HG03066 (cell line): ENCODE data around the gene CCNL2.
A peak's percentile ranks its signal among the peaks of the same experiment; 100 is the strongest.

Source experiments
- ATAC-seq: cut with Tn5 transposase; IDR thresholded peaks from one replicate; pipeline ENCODE4 v1.9.1; 2021; ENCODE audit warnings: low read depth; ENCODE audit not compliant: unreplicated experiment

The CCNL2 gene

DNA sequence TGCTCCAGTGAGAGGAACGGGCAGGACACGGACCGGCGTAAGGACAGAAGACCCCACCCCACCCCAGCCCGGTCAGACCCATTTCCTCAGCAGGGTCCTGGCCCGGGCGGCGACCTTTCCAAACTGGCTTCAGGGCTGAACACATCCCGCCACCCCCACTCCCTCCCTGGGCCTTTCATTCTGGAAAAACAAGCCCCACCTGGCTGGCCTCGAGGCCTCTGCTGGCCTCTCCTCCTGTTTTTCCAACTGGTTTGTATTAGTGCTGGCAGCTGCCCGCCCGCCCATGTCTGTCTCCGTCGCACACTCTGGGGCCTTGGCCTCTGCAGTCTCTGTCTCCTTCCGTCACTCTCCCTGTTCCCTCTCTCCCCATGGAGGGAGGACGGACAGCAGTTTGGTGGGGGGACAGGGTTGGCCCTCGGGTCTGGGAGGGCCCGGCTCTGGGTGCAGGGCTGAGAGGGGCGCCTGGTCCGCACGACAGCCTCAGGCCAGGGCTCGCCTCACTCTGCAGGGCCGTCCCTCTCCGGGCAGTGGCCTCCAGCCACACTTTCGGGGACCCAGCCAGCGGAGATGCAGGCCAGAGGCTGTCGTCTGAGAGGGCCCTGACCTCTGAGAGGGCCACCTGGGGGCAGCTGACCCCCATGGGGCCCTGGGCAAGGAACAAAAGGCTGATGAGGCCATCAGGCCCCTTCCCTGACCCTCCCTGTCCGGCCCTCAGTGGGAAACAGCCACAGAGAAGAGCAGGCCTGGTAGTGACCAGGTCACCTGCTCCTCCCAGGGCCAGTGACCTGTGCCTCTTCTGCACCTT is 39.3 kb downstream of the CCNL2 start:
- ATAC-seq = no peak

GRCh38 chr1:1359308-1359663 is 39.8 kb downstream of the CCNL2 start:
- ATAC-seq = no peak

- ATAC-seq = no peak
Observed at GRCh38 chr1:1358433-1359271, 40.5 kb downstream of the CCNL2 start, which contains the start of gene MXRA8. MXRA8 (minus strand) TSS chr1:1358555; CDS start chr1:1358504, 51 bp downstream.

DNA sequence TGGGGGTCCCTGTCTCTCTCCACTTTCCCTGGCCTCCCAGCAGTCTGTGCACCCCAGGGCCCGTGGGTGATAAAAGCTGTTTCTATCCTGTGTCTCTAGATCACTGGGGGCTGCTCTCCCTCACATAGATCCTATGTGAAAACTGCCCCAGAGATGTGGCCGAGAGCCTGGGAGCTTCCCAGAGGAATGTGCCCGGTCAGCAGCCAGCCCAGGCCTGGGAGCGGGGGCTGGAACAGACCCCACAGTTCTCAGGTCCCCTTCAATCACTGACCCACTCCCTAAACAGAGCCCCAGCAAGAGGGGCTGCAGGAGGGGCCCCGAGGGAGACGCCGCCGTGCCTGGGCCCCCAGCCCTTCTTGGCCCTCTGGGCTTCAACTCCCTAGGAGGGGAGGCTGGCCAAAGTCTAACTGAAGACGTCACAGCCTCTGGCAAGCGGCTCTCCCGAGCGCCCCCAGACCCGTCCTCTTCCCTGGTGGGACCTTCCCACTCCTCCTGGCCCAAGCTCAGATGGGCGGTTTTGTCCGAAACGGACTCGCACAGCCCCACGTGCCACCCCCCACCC is 41.2 kb downstream of the CCNL2 start:
- ATAC-seq = no peak

DNA sequence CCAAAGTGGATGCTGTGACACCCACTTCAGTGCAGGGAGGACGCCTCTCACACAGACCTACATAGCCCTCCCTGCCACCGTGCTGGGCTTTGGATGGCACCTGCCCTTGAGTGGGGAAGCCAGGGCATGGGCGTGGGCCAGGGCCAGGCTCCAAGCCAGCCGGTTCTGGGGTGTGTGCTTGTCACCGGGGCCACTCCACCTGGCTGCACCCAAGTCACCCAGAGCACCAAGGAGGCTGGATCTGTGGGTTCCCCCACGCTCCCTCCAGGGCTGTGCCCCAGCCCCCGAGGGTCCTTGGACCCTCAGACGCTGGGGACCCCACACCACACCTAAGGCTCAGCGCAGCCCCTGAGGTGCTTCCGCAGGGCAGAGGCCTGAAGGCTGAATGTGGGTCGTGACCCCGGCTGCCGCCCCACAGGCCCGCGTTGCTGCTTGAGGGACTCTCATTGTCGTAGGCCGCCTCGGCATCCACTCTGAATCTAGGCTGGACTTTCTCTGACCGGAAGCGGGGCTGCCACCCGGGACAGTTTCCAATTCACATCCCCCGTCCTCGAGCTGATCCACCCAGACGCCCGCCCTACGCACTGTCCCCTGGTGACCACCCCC is 42.2 kb downstream of the CCNL2 start:
- ATAC-seq = no peak

GRCh38 chr1:1356166-1356795 is 42.9 kb downstream of the CCNL2 start:
- no peak for ATAC-seq

GRCh38 chr1:1355416-1355815 is 43.7 kb downstream of the CCNL2 start:
- no peak for ATAC-seq

GRCh38 chr1:1354271-1355247 is 44.6 kb downstream of the CCNL2 start:
- no peak for ATAC-seq

DNA sequence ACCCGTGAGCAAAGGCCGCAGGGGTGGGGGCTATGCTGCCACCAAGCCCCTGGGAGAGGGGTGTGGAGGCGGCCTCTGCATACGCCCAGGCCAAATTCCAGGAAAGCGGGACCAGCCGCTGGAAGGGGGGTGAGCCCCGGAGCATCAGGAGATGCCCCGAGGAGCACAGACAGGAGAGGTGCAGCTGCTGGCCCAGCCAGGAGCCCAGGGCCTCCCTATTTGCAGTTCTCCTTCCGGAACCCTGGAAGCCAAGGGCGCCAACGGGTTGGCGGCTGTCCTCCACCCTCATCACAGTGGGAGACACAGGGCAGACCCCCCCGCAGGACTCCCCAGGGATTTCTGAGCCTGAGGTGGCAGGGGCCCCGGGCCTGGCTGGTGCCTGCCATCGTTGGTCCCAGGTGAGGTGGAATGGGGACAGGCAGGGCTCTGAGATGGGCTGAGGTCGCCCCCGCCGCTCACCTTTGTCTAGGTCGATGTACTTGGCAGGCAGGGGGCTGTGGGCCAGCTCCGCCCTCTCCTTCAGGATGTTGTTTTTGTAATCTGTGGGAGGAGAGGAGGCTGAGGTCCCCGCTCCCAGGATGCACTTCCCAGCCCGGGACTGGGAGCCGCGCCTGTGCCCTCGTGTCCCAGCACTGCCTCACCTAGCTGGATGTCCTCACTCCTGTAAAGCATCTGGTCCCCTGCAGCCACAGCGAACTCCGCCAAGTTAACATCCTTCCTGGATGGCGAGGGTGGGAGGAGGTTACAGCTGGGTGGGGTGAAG is 45.6 kb downstream of the CCNL2 start:
- ATAC-seq = no peak

GRCh38 chr1:1352786-1353388 is 46.2 kb downstream of the CCNL2 start:
- ATAC-seq = no peak

- ATAC-seq = no peak
Observed at GRCh38 chr1:1351511-1352427, 47.4 kb downstream of the CCNL2 start.

GRCh38 chr1:1349256-1350012 is 49.7 kb downstream of the CCNL2 start, which contains the start of gene DVL1:
DVL1 (minus strand) TSS chr1:1349418; CDS start chr1:1349065, 353 bp downstream.
- ATAC-seq = peak; percentile 50

GRCh38 chr1:1348420-1349255 is 50.5 kb downstream of the CCNL2 start:
- ATAC-seq = peak; percentile 19

DNA sequence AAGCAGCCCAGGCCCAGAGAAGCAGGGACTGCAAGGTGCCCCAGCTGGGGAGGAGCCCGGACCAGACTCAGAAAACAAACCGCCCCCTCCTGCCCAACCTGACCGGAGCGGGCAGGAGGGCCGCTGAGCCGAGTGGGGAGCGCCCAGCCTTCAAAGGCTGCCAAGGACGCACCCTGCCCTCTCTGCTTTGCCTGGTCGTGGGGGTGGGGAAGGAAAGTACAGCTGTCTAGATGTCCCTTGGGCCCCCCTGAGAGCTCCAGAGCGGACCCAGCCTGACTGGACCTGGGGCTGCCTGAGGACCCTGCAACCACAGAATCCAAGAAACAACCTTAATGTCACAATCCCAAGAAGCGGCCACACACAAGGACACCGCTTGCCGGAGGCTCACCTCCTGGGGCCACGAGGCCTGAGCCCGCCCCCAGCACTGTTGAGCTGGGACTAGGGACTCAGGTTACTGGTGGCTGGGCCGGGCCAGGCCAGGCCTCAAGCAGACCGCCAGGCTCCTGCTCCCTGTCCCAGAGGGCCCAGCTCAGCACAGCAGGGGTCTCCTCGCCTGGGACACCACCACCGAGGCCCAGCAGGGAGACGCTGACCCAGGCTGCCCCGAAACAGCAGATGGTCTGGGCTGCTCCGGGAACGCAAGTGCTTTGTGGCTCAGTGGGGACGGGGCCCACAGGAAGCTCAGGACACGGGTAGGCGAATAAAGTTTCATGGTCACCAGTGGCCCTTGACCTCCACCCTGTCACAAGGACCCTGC is 51.3 kb downstream of the CCNL2 start:
- no peak for ATAC-seq
